ENCODE data around the gene HSPA5.

HSPA5 gene

GRCh38 chr9:125189361-125190289 is 51.5 kb downstream of the HSPA5 start, which contains the start of gene PPP6C:
Gene PPP6C, minus strand, starts transcription at chr9:125189803. Its CDS starts 85 bp downstream, at chr9:125189718.
- Histone ChIP-seq H2AFZ (ENCODE audit: low read depth, low read length) (peak within 1 kb of the TSS; percentile 98), H3K27ac (ENCODE audit: low read length) (peak within 1 kb of the TSS; percentile 30)

GRCh38 chr9:125189011-125189360 is 52.2 kb downstream of the HSPA5 start:
- Histone ChIP-seq H3K27ac (ENCODE audit: low read length) (peak overlapping the region; percentile 30; the same call in 1 of the 2 replicates), H3K4me2 (ENCODE audit: low read length) (peak overlapping the region; percentile 93), H3K4me1 (ENCODE audit: low read length) (peaks cover 9% of the 10 kb centered on the region), H3K9me3 (ENCODE audit: insufficient read depth, low read length) (no peaks in the 10 kb centered on the region), H3K4me3 (ENCODE audit: low read length) (peak overlapping the region; percentile 84), H3K27me3 (ENCODE audit: low read depth, low read length) (no peaks in the 10 kb centered on the region), H3K36me3 (replicated peaks; ENCODE audit: low read depth, low read length) (no peaks in the 10 kb centered on the region), H2AFZ (ENCODE audit: low read depth, low read length) (no peak overlapping the region), H3K9ac (ENCODE audit: low read length) (peak overlapping the region; percentile 69), H4K20me1 (ENCODE audit: insufficient read depth, low read length) (peaks cover 7% of the 10 kb centered on the region; the same call in 1 of the 2 replicates), H3K79me2 (ENCODE audit: low read length) (peaks cover 64% of the 10 kb centered on the region)
- no peak for TF ChIP-seq CTCF (IDR thresholded peaks at IDR 0.05; ENCODE audit: low read depth, low read length)
- no peak for TF ChIP-seq EZH2phosphoT487 (IDR thresholded peaks at IDR 0.05; ENCODE audit: low read depth)

More at GRCh38 chr9:125189361-125190289, 51.5 kb downstream of the HSPA5 start, which contains the start of gene PPP6C:
- Histone ChIP-seq H3K4me2 (ENCODE audit: low read length) (peak within 1 kb of the TSS; percentile 93), H3K79me2 (ENCODE audit: low read length) (peaks cover 58% of the 10 kb centered on the region), H3K4me3 (ENCODE audit: low read length) (peak within 1 kb of the TSS; percentile 84), H3K36me3 (replicated peaks; ENCODE audit: low read depth, low read length) (no peaks in the 10 kb centered on the region), H3K9ac (ENCODE audit: low read length) (peak within 1 kb of the TSS; percentile 88), H4K20me1 (ENCODE audit: insufficient read depth, low read length) (peaks cover 7% of the 10 kb centered on the region; the same call in 1 of the 2 replicates), H3K4me1 (ENCODE audit: low read length) (peaks cover 9% of the 10 kb centered on the region), H3K27me3 (ENCODE audit: low read depth, low read length) (no peaks in the 10 kb centered on the region), H3K9me3 (ENCODE audit: insufficient read depth, low read length) (no peaks in the 10 kb centered on the region)
- TF ChIP-seq CTCF (IDR thresholded peaks at IDR 0.05; ENCODE audit: low read depth, low read length): peak; percentile 59
- no peak for TF ChIP-seq EZH2phosphoT487 (IDR thresholded peaks at IDR 0.05; ENCODE audit: low read depth)

Data from OCI-LY3 (cell line).